Stimulated activated CD8-positive, alpha-beta memory T cell treated with anti-CD3 and anti-CD28 coated beads, Interleukin-7, amount 100 ng/mL, for 48 hours (primary cell): ENCODE measurements around the gene RGS11.
"Not testable (repeated sequence)": the region's sequence is repeated elsewhere in the genome, so short reads cannot be mapped to it uniquely, and the experiment has no call there.

Experiments
- DNase-seq, 2 donors: peaks; one replicate each; pipeline ENCODE4 v3.0.0-alpha.2; 2020; ENCODE audit warnings: low read depth in 1 of 2; ENCODE audit errors: extremely low read depth in 1 of 2

Gene RGS11

GRCh38 chr16:234468-235305 lies 41.1 kb downstream of the RGS11 start, which contains the start of gene FAM234A:
TSS of gene FAM234A (plus strand) at chr16:234821. CDS start at chr16:254414, 19,593 bp downstream.
- DNase-seq: peak; percentile 93

GRCh38 chr16:230949-231348 lies 44.8 kb downstream of the RGS11 start:
- DNase-seq: no peak

GRCh38 chr16:230351-230750 lies 45.4 kb downstream of the RGS11 start:
- not testable (repeated sequence) for DNase-seq

- no peak for DNase-seq
Measured at GRCh38 chr16:229731-230281, 45.9 kb downstream of the RGS11 start.

- DNase-seq: peak; percentile 80 to 82
Measured at GRCh38 chr16:228852-229730, 46.7 kb downstream of the RGS11 start, which contains the start of gene LUC7L. TSS of gene LUC7L (minus strand) at chr16:229449. CDS start at chr16:229339, 110 bp downstream.

- DNase-seq: no peak
Measured at GRCh38 chr16:228151-228851, 47.4 kb downstream of the RGS11 start.

- no peak for DNase-seq
Measured at GRCh38 chr16:220021-220420, 55.7 kb downstream of the RGS11 start.
